Calu3 (cell line): ENCODE measurements around the gene LHX3. TPM values are rescaled to one million over a fixed set of nuclear protein-coding genes. Genes with fewer than 3 reads are reported as not detected.

Experiments used
- BruUV-seq: library from RNA; stranded (reverse); fragments of 400-500 nt; replicated peaks from 2 replicates; lab custom pipeline; 2021; lab: Mats Ljungman, UMichigan
- CTCF ChIA-PET: fragments of 300-600 bp; sonication (Branson Sonifier 250); formaldehyde crosslinking; loops from one replicate; lab custom pipeline; 2022; ENCODE audit warnings: antibody characterized with exemption; lab: Charles Lee
- DNase-seq: peaks from one replicate; pipeline ENCODE4 v3.0.0; 2022
- H3K27ac Mint-ChIP-seq: one replicate; pipeline ENCODE4 v1.8.0; 2022; ENCODE audit warnings: mixed read lengths; ENCODE audit not compliant: unreplicated experiment
- H3K27me3 Mint-ChIP-seq: one replicate; pipeline ENCODE4 v1.8.0; 2022; ENCODE audit warnings: mixed read lengths; ENCODE audit not compliant: unreplicated experiment
- H3K36me3 Mint-ChIP-seq: one replicate; pipeline ENCODE4 v1.8.0; 2022; ENCODE audit warnings: mild to moderate bottlenecking, moderate library complexity, mixed read lengths; ENCODE audit not compliant: insufficient read depth, unreplicated experiment
- H3K4me1 Mint-ChIP-seq: one replicate; pipeline ENCODE4 v1.8.0; 2022; ENCODE audit warnings: mild to moderate bottlenecking, low read depth, mixed read lengths; ENCODE audit not compliant: unreplicated experiment
- H3K4me3 Mint-ChIP-seq: one replicate; pipeline ENCODE4 v1.8.0; 2022; ENCODE audit warnings: mild to moderate bottlenecking, low read depth, moderate library complexity, mixed read lengths; ENCODE audit not compliant: unreplicated experiment
- H3K9me3 Mint-ChIP-seq: one replicate; pipeline ENCODE4 v1.8.0; 2022; ENCODE audit warnings: low read depth, mixed read lengths; ENCODE audit not compliant: unreplicated experiment
- CTCF ChIP-seq: fragments of 200-600 bp; IDR thresholded peaks from one replicate; pipeline ENCODE4 v1.8.0; 2022; ENCODE audit warnings: antibody characterized with exemption; ENCODE audit not compliant: unreplicated experiment
- intact Hi-C: fragments of 100-400 bp; cut with micrococcal nuclease; formaldehyde crosslinking; loops from one replicate; pipeline ENCODE4 v1.10.0; 2022; ENCODE audit not compliant: unreplicated experiment
- total RNA-seq: library from RNA; stranded (reverse); gene quantifications from 2 replicates; pipeline ENCODE4 v1.2.3, GENCODE V29; 2022

The LHX3 gene
- total RNA-seq, 1 experiment from 2014 or later: not detected

DNA sequence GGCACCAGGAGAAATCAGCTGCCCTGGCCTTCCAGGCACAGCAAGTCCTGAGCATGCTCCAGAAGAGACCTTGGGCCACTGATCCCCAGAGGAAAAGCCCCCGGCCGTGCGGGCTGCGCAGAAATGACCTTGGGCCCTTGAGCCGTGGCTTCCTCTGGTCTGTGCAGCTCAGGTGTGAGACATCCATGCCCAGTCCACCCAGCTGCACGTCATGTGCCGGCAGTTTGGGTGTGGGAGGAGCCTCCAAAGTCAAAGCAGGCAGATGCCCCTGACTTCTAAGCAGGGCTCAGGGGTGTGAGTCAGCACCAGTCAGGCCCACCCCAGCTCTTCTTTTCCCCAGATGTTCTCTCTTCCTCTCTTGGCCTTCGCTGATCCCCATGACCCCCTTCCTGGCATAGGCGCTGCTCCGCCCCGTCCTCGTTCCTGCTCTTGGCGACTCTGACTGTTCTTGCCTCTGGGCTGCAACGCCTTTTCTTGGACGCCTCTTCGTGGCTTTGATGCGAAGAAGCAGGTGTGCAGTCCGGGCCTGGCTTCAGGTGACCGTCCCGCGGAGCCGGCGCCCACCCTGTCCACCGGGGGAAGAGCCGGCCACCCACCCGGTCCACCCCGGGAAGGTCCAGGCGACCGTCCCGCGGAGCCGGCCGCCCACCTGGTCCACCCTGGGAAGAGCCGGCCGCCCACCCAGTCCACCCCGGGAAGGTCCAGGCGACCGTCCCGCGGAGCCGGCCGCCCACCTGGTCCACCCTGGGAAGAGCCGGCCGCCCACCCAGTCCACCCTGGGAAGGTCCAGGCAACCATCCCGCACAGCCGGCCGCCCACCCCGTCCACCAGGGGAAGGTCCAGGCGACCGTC, 46.6 kb upstream of the LHX3 start:
- BruUV-seq: no TSS peak
- peaks cover 4% of the 10 kb centered on the region for H3K36me3 Mint-ChIP-seq
- CTCF ChIA-PET: no interaction called here
- peaks cover 40% of the 10 kb centered on the region for H3K27me3 Mint-ChIP-seq
- no peak overlapping the region for H3K4me3 Mint-ChIP-seq
- no peaks in the 10 kb centered on the region for H3K9me3 Mint-ChIP-seq
- no peak for DNase-seq
- TF ChIP-seq CTCF: no peak
- H3K4me1 Mint-ChIP-seq: no peaks in the 10 kb centered on the region
- intact Hi-C loops: no loop called here
- no peak overlapping the region for H3K27ac Mint-ChIP-seq

GRCh38 chr9:136250676-136251075, 45.7 kb upstream of the LHX3 start:
- Mint-ChIP-seq H3K27me3 (peaks cover 42% of the 10 kb centered on the region), H3K27ac (no peak overlapping the region), H3K4me3 (no peak overlapping the region), H3K4me1 (no peaks in the 10 kb centered on the region), H3K9me3 (no peaks in the 10 kb centered on the region), H3K36me3 (peaks cover 9% of the 10 kb centered on the region)
- no peak for DNase-seq
- TF ChIP-seq CTCF: no peak
- intact Hi-C loops: no loop called here
- CTCF ChIA-PET: no interaction called here
- no TSS peak for BruUV-seq

DNA sequence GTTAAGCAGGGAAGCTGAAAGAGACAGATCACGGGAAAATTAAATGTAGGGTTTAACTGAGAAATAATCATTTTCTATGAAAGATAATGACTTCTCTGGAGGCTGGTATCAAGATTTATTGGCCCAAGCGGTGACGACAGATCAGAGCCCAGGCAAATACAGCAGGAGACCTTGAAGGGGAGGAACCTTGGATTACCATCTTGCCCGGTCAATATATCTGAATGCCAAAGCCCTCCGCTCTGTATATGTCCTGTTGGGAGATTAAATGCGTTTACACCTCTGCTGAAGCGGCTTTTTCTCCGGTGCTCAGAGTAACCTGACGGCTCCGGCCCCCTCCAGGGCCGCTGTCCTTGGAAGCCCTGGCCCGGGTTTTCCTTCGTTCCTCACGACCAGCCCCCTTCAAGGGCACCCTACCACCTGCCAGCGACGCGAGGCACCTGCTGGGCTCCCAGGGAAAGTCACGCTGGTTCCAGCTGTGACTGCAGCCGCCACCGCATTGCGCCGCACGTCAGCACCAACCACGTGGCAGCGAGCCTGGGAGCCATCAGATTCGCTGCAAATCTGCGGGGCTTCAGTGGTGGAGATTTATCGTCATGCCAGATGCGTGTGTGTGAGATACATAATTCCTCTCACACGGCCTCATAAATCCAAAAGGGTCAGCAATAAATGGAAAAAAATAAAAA, 45.1 kb upstream of the LHX3 start:
- no peaks in the 10 kb centered on the region for H3K9me3 Mint-ChIP-seq
- CTCF ChIA-PET: no interaction called here
- H3K27me3 Mint-ChIP-seq: peaks cover 42% of the 10 kb centered on the region
- DNase-seq: no peak
- intact Hi-C loops: no loop called here
- TF ChIP-seq CTCF: no peak
- peaks cover 16% of the 10 kb centered on the region for H3K36me3 Mint-ChIP-seq
- BruUV-seq: no TSS peak
- peaks cover 1% of the 10 kb centered on the region for H3K4me1 Mint-ChIP-seq
- no peak overlapping the region for H3K27ac Mint-ChIP-seq
- no peak overlapping the region for H3K4me3 Mint-ChIP-seq

DNA sequence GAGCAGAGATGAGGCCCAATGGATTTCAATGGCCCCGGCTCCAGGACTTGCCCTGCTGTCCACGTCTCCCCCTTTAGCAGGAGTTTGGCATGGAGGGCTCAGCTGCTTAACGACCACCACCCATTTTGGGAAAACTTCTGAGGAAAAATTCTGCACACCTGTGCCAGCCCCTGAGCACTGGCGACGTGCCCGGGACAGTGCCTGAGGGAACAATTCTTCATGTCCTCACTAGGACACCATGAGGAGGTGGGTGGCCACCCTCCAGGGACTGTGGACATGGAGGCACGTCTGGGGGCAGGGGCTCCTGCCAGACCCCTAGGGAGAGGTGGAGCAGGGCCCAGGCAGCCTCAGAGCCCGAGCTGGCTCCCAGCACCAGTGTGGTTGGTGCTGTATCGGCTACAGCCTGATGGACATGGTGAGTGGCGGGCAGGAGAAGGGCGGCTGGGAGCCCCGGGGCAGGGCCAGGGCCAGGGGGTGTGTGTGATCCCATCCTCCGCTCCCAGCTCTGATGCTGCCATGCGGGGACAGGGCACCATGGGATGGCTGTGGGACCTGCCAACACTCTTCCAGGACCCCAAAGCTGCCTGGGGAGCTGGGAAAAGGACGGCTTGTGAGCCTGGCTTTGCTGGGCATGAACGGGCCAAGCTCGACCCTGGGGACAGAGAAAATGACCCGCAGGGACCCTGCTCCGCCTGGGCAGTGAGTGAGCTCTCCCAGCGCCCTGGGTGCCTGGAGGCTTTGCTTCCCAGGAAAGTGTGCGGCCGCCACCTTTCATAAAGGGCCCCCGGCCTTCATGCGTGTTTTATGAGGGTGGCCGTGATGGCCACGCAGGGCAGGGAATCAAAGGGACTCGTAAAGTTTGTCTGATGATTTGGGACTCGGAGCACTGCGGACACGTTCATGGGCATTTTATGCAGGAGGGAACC, 44.3 kb upstream of the LHX3 start:
- Mint-ChIP-seq H3K9me3 (no peaks in the 10 kb centered on the region), H3K36me3 (peaks cover 22% of the 10 kb centered on the region), H3K4me1 (peaks cover 9% of the 10 kb centered on the region), H3K27ac (no peak overlapping the region), H3K27me3 (peaks cover 42% of the 10 kb centered on the region), H3K4me3 (no peak overlapping the region)
- DNase-seq: no peak
- CTCF ChIA-PET: no interaction called here
- TF ChIP-seq CTCF: no peak
- BruUV-seq: no TSS peak
- intact Hi-C loops: no loop called here
